EH (cell line): ENCODE results near the gene VCL.
"Not testable (repeated sequence)": the region's sequence is repeated elsewhere in the genome, so short reads cannot be mapped to it uniquely, and the experiment has no call there.

Experiments used
- DNase-seq: peaks from one replicate; pipeline ENCODE4 v3.0.0-alpha.2; 2015; ENCODE audit warnings: low read depth

VCL gene

DNA sequence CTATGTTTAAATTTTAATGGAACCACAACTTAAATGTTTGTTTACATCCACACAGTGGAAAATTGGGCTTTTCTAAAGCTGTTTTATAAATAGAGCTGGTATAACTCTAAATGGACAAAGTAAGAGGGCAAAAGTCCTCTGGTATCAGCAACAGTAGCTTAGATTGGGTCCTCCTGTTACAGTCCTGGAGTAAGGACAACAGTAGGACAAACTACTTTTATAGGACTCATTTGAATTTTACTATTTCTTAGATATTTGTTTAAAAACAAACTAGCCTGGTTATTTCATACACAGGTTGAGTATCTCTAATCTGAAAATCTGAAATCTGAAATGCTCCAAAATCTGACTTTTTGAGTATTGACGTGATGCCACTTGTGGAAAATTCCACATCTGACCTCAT lies 8.4 kb downstream of the VCL start:
- DNase-seq: no peak

DNA sequence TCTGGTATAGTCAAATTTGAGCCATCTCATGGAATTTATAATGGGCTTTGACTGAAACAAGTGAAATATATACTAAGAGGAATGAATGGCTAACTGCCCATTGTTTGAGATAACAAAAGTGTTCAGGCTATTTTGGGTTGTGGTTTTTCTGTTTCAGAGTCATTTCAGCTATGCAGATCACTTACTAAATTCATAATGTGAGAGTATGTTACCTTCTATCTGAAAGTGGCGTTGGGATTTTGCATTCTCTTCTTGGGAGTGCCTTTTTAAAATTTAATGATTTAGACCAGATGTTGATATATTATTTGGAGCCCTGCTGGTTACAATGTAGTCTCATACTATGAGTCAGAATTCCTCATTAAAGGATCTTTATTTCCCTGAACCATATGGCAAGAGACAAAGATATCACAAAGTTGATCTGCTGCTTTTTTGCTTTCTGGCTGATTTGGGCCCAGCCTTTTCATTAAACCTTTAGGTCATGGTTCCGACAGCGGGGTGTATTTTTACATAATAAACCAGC lies 10.4 kb downstream of the VCL start:
- DNase-seq: peak; percentile 95

DNA sequence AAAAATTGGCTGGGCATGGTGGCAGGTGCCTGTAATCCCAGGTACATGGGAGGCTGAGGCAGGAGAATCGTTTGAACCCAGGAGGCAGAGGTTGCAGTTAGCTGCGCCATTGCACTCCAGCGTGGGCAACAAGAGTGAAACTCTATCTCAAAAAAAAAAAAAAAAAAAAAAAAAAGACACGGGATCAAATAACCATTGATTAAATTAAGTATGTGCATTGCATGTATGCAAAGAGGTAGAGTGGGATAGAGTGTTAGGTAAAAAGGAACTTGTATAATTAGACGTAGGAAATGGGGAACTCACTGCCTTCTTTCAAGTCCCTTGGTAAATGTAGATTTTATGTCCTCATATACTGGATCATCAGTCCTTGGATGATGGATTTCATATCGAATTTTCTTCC lies 13.1 kb downstream of the VCL start:
- no peak for DNase-seq

DNA sequence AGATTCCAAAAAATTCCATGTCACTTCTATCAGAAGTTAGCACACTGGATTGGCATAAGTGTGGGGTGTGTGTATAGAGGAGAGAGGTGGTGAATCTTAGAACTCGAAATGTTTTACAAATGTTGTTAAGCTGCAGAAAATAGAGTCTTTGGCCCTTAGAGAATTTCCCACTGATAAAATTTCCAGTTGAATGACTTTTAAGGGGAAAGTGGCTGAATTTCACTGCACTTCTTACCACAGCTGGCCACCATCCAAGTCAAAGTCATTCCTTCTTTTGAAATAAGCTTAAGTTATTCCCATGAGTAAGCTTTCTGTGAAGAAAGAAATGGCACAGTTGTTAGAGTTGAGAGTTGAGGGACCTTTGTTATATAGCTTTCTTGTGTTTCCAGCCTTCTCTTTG lies 13.9 kb downstream of the VCL start:
- DNase-seq: peak; percentile 92

DNA sequence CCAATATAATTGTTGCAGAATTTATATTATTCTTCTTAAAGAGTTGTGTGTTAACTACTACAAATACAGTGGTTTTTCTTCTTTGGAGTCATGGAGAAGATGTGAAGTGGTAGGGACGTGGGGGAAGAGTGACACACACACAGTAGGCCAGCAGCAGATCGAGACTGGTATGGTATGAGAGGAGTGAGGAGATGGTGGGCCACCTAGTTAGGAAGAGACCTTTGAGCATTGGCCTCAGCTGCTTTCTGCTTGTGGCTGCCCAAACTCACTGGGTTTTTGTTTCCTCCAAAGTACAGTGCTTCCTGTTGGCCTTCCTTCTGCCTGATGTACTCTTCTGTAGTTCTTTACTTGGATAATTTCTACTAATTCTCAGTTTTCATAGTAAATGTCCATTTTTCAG lies 14.6 kb downstream of the VCL start:
- no peak for DNase-seq

DNA sequence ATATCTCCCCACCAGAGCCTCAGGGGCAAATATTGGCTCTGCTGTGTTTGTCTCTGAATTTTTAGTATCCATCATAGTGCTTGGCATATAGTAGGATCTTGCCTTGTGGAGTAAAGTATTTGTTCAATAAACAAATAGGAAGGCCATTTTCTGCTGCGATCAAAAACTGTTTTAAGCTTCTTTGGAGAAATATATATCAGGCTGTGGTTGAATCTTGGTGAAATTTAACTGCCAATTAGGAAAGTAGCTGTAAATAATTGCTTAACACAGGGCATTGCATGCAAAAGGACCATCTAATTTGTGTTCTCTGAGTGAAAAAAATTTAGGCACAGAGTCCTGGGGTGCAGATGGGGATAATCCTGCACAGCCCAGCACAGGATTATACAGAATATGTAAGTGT lies 15.1 kb downstream of the VCL start:
- no peak for DNase-seq

DNA sequence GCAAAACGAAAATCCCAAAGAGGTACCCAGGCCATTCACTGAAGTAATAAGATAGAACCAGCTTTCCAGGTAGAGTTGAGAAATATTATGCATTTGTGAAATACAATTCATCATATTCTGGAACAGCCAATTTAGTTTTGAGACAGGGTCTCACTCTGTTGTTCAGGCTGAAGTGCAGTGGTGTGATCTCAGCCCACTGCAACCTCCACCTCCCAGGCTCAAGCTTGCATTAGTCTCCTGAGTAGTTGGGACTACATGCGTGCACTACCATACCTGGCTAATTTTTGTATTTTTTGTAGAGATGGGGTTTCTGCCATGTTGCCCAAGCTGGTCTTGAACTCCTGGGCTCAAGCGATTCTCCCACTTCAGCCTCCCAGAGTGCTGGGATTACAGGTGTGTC lies 16.7 kb downstream of the VCL start:
- not testable (repeated sequence) for DNase-seq

DNA sequence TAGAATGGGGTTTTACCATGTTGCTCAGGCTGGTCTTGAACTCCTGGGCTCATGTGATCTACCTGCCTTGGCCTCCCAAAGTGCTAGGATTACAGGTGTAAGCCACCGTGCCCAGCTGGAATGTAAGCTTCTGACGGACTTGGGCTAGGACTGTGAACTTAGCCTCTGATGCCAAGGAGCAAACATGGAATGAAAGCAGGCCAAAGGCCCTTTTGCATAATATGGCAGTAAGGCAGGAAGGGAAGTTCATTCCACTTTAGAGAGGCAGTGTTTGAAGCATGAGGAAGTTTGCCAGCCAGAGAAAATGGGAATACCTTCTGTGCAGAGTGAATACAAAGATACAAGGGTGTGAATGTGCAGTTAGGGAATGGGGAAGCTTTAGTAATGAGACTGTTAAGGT lies 20.3 kb downstream of the VCL start:
- DNase-seq: no peak

DNA sequence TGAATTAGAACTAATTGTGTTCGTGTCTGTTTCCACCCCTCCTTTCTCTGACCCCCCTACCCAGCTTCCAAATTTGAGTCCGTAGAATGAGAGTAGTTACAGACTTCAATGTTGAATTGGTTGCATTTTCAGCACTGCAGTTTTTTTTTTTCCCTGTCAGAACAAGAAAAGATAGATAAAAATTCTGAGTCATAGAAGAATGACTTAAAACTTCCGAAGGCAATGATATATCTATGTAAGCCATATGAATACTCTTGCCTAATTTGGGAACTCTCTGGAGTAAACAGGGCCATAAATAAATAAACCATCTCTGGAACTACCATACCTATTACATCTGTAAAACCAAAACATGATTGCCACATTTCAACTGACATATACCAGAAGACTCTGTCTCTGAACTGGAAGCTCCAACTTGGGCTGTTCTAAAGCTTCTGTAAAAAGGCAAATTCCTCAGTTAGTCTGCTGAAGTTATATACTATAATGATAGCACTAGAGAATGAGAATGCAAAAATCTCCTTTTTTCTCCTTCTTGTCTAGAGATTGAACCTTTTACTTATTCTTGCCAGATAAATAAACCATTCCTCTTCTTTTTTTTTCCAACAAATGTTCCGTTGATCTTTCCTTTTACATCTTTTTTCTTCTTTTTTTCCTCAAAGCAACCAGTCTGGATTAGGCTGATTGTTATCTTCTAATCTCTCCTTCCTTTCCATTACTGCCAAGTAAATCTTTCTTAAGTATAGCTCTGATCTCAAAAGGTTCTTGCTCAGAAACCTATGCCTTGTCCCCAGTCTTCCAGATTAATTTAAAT lies 23.5 kb downstream of the VCL start:
- DNase-seq: peak; percentile 85

DNA sequence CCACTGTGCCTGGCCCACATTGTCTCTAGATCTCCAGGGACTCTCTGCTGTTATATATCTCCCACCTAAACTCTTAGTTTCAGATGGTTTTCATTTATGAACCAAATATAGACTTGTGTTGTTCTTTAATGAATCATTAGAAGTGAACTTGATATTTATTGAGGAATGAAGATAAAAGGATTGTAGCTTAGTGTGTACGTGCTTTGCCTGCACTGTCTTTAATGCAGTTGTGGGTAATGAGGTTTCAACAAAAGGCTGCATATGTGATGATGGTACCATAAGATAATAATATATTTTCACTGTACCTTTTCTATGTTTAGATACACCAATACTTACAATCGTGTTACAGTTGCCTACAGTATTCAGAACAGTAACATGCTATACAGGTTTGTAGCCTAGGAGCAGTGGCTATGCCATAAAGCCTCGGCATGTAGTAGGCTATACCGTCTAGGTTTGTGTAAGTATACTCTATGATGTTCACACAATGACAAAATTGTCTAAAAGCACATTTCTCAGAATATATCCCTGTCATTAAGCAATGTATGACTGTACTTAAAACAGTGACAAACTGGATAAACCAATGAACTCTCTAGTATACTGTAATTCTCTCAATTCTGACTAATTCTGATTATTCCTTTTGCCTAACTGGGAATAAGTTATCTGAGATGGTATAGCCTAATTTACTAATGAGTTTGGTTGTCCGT lies 25.2 kb downstream of the VCL start:
- DNase-seq: peak; percentile 81

DNA sequence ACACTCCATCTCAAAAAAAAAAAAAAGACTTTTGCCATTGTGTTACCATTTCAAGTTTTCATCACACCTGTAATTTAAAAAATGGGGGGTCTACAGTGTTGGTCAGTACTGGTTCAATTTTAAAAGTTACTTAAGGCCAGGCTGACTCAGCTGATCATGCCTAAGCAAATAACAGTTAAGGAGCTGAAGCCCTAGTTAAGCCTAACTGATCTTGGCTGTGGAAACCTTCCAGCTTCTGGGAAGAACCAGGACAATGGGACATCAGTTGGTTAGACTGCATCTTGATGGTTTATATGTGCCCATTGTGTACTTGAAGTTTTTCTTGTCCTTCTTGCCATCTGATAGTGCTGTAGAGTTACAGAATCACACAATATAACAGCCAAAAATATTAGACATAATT lies 26.7 kb downstream of the VCL start:
- DNase-seq: peak; percentile 36

DNA sequence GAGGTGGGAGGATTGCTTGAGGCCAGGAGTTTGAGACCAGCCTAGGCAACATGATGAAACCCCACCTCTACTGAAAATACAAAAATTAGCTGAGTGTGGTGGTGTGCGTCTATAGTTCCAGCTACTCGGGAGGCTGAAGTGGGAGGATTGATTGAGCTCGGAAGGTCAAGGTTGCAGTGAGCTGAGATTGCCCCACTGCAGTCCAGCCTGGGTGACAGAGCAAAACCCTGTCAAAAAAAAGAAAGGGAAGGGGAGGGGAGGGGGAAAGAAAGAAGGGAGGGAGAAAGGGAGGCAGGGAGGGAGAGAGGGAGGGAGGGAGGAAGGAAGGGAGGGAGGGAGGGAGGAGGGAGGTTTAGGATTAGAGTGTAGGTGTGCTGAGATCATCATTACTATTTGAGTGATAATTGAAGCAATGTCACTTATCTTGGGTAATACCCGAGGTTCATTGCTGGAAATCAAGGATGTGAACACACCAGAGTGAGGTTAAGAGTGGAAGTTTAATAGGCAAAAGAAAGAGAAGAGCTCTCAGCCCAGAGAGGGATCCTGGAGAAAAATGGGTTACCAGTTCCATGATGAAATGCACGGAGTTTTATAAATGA lies 27.6 kb downstream of the VCL start:
- no peak for DNase-seq

DNA sequence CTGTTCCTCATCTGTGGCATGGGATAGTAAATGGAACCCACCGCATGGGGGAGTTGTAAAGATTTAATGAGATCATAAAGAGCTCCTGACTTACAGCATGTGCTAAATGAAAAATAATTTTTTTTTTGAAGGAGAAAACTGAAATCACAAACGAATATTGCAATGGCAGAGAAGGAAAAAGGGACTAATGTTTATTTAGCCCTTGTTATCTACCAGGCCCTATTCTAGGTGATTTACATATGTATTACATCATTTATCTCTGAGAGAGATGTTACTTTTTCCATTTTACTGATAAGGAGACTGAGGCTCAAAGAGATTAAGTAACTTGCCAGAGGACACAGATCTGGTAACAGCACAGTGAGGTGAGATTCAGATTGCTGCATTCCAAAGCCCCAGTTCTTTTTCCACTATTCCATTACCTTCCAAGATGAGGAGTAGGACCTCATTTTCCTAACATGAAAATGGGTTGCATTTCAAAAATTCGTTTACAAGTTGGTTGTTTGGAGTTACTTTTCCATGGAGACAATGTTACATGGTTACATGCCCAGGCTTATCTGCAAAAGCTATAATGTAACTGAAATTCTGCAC lies 28.6 kb downstream of the VCL start:
- no peak for DNase-seq

DNA sequence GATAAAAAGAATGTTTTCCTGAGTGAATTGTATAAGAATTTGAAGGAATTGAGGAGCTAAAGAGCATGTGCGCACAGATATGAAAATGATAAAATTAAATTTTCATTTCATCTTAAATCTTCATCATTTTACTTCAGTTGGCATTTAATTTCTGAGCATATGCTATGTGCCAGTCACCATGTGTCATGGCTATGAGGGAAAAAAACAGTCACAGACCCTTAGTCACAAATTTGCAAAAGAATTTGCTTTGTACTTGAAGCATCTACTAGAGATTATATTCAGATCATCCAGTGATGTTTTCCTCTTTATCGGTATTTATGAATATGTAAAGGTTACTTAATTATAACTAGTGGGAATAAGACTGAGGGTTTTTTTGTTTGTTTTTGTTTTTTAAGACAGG lies 29.8 kb downstream of the VCL start:
- peak; percentile 52 for DNase-seq

DNA sequence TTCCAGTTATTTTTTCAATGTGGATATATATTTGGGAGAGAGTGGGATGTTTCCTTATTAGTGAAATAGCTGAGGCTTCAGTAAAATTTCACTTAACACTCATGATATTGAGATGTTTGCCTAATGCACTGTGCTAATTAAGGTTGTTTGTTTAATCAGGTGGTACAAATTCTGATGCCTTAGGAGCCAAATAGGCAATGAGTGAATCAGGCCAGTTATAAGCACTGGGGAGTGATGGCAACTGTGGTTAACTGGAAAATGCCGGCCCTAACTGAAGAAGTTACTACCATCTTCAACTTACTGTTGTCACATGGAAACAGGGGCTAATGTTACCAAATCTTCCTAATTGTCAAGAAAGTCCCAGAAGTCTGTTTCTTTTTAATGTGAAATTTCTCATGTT lies 32.0 kb downstream of the VCL start:
- DNase-seq: no peak

DNA sequence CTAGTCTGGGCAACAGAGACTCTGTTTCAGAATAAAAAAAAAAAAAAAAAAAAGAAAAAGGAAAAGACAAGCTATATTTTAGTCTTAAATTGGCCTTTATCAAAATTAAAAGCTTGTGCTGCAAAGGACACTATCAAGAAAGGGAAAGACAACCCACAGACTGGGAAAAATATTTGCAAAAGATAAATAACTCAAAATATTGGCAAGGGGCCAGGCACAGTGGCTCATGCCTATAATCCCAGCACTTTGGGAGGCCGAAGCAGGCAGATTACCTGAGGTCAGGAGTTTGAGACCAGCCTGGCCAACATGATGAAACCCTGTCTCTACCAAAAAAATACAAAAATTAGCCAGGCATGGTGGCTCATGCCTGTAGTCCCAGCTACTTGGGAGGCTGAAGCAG lies 34.3 kb downstream of the VCL start:
- not testable (repeated sequence) for DNase-seq

DNA sequence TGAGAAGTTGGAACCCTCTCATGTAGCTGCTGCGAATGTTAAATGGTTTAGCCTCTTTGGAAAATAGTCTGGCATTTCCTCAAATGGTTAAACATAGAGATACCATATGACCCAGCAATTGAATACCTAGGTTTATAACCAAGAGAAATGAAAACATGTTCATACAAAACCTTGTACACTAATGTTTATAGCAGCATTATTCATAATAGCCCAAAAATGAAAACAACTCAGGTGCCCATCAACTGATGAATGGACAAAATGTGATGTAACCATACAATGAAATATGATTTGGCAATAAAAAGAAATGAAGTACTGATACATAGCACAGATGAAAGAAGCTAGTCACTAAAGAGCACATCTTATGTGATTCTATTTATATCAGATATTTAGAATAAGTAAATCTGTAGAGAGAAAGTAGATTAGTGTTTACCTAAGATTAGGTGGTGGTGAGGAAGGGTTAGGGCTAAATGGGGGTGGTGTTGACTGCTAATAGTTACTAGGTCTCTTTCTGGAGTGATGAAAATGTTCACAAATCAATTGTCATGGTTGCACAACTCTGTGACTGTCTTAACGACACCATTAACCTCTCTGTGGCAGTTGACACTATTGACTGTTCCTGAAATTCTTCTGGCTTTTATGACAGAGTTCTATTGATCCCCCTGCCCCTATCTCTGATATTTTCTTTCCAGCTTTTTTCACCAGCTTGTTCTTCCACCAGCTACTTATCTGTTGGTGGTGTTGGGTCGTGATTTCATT lies 35.2 kb downstream of the VCL start:
- no peak for DNase-seq

DNA sequence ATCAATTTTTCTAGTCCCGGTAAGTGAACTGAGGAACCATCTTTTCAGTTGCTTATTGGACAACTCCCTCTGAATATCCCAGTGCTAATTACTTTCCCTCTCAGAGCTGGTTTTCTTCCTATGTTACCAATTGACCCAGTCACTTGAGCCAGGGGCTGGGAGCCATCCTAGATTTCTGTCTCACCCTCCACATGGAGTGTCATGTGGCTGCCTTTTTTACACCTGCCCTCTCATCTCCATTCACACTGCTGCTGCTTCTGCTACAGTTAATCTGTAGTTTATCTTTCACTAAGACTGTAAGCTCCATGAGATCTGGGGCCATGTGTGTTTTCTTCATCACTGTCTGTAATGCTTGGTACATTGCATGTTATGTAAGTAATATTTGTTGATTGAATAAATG lies 35.8 kb downstream of the VCL start:
- DNase-seq: no peak

DNA sequence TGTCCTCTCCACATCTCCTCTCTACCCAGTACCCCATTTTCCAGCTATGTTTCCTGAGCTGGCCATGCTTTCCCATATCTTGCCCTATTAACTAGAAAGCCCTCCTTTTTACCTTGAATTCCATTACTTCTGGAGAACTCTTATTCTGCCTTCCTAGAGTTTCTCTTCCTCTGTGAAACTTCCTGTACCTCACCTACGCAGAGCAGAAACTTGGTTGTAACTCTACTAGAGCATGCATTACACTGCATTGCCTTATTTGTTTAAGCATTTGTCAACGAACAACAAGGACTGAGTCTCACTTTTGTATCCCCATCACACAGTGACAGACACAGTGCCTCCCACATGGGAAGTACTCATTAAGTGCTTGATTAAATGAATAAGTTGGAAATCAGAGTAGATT lies 36.4 kb downstream of the VCL start:
- DNase-seq: no peak

DNA sequence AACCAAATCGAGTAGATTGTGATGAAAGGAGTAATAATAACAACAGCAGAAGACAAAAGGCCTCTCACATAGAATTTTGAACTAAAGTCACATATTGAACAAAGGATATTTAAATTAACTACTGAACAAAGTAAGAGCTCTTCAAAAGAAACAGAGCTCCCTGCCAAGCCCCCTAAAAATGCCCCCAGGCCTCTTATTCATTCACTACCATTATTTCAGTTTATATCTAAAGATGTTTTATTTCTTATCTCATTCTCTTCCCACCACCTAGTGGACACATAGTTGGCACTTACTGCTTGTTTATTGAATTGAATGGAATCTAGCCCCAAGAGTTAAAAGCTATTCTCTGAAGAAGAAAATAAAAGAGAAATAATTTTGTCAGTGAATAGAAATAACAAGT lies 37.4 kb downstream of the VCL start:
- peak; percentile 46 for DNase-seq

DNA sequence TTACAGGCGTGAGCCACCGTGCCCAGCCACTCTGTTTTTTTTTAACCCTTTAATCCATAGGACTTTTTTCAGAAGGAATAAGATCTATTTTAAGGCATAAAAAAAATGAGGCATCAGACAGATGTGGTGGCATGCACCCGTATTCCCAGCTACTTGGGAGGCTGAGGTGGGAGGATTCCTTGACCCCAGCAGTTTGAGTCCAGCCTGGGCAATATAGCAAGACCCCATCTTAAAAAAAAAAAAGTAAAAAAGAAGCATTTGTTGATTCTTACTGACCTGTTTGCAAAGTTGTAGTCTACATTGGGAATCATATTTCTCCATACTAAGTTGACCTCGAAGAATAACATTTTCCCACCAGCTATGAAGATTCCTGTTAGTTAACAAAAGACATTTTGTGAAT lies 38.6 kb downstream of the VCL start:
- no peak for DNase-seq

DNA sequence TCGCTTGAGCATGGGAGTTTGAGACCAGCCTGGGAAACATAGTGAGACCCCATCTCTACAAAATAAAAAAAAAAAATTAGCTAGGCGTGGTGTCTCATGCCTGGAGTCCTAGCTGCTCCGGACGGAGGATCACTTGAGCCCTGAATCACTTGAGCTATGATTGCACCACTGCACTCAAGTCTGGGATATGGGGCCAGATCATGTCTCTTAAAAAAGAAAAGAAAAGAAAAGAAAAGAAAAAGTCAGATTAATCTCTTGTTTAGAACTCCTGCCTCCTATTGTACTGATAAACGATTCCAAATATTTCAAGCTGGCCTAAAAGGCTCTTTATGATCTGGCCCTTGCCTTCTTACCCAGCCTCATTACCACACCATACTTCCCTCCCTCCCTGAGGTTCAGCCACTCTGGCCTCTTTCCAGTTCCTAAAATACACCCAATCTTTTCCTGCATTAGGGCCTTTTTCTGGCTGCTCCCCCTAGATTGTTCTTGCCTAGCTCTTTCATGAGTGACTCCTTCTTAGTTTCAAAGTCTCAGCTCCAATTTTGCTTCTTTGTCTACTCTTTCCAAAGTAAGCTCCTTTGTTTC lies 41.7 kb downstream of the VCL start:
- DNase-seq: peak; percentile 82
